Measurements from ENCODE around the gene ATPAF2.

ATPAF2 gene

DNA sequence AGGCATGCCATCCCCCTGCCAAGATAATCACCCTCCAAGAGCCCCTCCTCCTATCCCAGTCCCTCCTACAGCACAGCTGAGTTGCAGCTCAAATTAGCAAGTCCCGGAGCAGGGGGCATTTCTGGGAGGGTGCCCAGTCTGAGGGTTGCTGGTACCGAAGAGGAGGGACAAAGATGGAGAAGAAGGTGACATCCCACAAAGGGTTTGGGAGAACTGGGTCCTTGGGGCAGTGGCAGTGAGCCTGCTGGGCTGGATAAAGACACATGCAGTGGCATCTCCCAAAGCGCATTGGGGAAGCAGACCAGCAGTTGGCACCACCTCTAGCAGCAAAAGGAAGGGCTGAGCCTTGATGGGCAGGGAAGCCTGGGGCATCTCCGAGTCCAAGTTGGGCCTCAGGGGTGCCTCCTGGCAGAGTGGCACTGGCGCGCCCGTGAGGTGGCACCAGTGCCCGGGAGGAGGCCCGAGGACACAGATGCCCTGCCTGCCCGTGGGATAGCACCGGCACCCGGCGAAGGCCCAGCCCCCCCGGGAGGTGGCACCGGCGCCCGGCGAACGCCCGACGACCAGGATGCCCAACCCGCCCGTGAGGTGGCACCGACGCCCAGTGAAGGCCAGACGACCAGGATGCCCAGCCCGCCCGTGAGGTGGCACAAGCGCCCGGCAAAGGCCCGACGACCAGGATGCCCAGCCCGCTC is 67.4 kb downstream of the ATPAF2 start:
- Mint-ChIP-seq H3K4me1 (peaks cover 53% of the 10 kb centered on the region), H3K9me3 (no peaks in the 10 kb centered on the region), H3K4me3 (peak overlapping the region; percentile 81), H3K27ac (peak overlapping the region; percentile 4), H3K27me3 (no peaks in the 10 kb centered on the region), H3K36me3 (no peaks in the 10 kb centered on the region)

DNA sequence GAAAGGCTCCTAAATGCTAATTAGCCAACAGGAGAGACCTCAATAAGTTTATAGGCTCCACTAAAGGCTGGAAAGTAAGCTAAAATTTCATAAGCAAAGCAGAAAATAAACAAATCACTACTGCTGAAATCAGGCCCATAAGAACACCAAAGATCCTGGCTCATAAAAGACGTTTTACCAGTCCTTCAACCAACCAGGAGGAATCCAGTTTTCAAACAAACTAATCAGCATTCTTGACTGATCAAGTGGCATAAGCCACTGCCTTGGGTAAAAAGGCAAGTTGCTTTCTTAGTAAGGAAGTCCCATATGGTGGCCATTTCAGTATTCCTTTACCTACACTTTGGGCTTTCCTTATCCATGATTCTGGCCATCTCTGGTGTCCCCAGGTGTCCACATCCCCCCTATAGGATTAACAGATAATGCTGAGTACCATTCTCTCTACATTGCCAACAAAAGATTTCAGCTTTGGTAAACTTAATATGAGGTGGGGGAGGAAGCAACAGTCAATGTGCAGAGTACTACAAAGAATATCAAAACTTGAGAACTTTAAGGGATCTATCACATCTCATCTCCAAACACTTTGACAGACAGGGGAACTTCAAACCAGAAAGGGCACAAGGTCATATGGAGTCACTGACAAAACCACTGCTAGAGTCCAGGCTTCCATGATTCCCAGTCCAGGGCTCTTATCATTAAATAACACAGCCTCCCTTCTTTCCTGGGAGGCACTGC is 68.1 kb downstream of the ATPAF2 start:
- H3K4me3 Mint-ChIP-seq: peak overlapping the region; percentile 81
- H3K27ac Mint-ChIP-seq: peak overlapping the region; percentile 65

More for the DNA sequence above, 68.1 kb downstream of the ATPAF2 start:
- no peaks in the 10 kb centered on the region for H3K36me3 Mint-ChIP-seq
- no peaks in the 10 kb centered on the region for H3K9me3 Mint-ChIP-seq
- no peaks in the 10 kb centered on the region for H3K27me3 Mint-ChIP-seq
- peaks cover 60% of the 10 kb centered on the region for H3K4me1 Mint-ChIP-seq

Measured in activated naive CD4-positive, alpha-beta T cell treated with anti-CD3 and anti-CD28 coated beads, Interleukin-2, amount 50 U/mL, for 24 hours (primary cell).